Natural killer cell (primary cell): Measurements from ENCODE around the gene MAN1C1. TPM values are rescaled to one million over a fixed set of nuclear protein-coding genes. Genes with fewer than 3 reads are reported as not detected.

Experiments used
- ATAC-seq, 3 donors: fragments of 150-1000 bp in 2 of 3; fragments of 200-7000 bp in 1 of 3; cut with Tn5 transposase; 1 replicate in 1 of 3; 2 replicates in 2 of 3; pipeline ENCODE4 v1.10.0; 2021; ENCODE audit warnings: mild to moderate bottlenecking in 2 of 3, moderate library complexity in 2 of 3
- DNase-seq, 2 donors: peaks; one replicate each; pipeline versions ENCODE4 v3.0.0 to v3.0.0-alpha.2; 2013 to 2021; ENCODE audit warnings: mixed read lengths in 1 of 2
- H3K27ac ChIP-seq: one replicate; pipeline ENCODE4 v1.5.1; 2013; ENCODE audit warnings: mild to moderate bottlenecking, low read length
- H3K27me3 ChIP-seq: one replicate; pipeline ENCODE4 v1.6.1; 2013; ENCODE audit warnings: low read length; ENCODE audit not compliant: control insufficient read depth, insufficient read depth
- H3K36me3 ChIP-seq: one replicate; pipeline ENCODE4 v1.6.1; 2013; ENCODE audit warnings: low read length; ENCODE audit not compliant: control insufficient read depth, insufficient read depth
- H3K4me1 ChIP-seq: one replicate; pipeline ENCODE4 v1.6.1; 2013; ENCODE audit warnings: low read length; ENCODE audit not compliant: control insufficient read depth, insufficient read depth
- H3K4me3 ChIP-seq: one replicate; pipeline ENCODE4 v1.5.1; 2013; ENCODE audit warnings: low read length
- H3K9me3 ChIP-seq: one replicate; pipeline ENCODE4 v1.6.1; 2013; ENCODE audit warnings: low read length; ENCODE audit not compliant: control insufficient read depth, insufficient read depth
- H3K27ac Mint-ChIP-seq, 2 donors: one replicate each; pipeline ENCODE4 v1.8.0; 2022; ENCODE audit warnings: mild to moderate bottlenecking in 2 of 2, mixed read lengths in 2 of 2, moderate library complexity in 1 of 2
- H3K27me3 Mint-ChIP-seq, 2 donors: one replicate each; pipeline ENCODE4 v1.8.0; 2022; ENCODE audit warnings: low read depth in 2 of 2, mixed read lengths in 2 of 2
- H3K36me3 Mint-ChIP-seq: one replicate; pipeline ENCODE4 v1.8.0; 2022; ENCODE audit warnings: mixed read lengths
- H3K4me1 Mint-ChIP-seq, 2 donors: one replicate each; pipeline ENCODE4 v1.8.0; 2022; ENCODE audit warnings: mixed read lengths in 2 of 2
- H3K4me3 Mint-ChIP-seq: one replicate; pipeline ENCODE4 v1.8.0; 2022; ENCODE audit warnings: mild to moderate bottlenecking, moderate library complexity, mixed read lengths
- H3K9me3 Mint-ChIP-seq, 2 donors: one replicate each; pipeline ENCODE4 v1.8.0; 2022; ENCODE audit warnings: mixed read lengths in 2 of 2
- WGBS: methylation state at CpG from one replicate; pipeline ENCODE4 v1.1.7; 2013; ENCODE audit warnings: missing lambda C conversion rate; ENCODE audit not compliant: insufficient coverage; 5-methylcytosine and 5-hydroxymethylcytosine counted together
- intact Hi-C: fragments of 100-400 bp; cut with micrococcal nuclease; formaldehyde crosslinking; loops from one replicate; pipeline ENCODE4 v1.14.2; 2022
- total RNA-seq, 4 donors: library from RNA; stranded (reverse); fragments of 120-200 nt in 1 of 4; gene quantifications; one replicate each; pipeline versions ENCODE4 v1.2.3 to v1.2.4, GENCODE V29; 2013 to 2022
- TF ChIP-seq, protein P1 (sequence below): fragments of 200-600 bp; IDR thresholded peaks from one replicate; pipeline ENCODE4 v1.8.0; 2022; ENCODE audit warnings: antibody characterized with exemption

The MAN1C1 gene
- total RNA-seq, 3 donors from 2014 or later (not counting 1 experiment from before 2014, with no cell fraction given): 3.6 to 7.5 (median 7.1) TPM

DNA sequence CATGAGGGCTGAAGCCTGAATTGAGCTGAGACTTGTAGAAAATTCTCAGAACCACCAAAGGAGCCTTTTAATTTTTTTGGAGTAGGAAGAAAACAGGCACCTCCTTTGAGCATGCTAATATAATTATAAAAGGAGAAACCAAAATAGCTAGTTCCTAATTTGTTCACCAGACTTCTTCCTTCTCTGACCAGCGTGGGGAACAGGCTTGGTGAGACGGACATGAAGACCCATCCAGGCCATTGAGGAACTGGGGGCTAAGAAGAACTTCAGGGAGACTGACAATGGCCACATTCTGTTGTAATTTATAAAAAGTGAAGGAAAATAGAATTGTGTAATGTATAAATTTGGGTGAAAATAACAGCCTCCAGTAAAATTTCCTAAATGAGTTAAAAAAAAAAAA, 62.6 kb downstream of the MAN1C1 start:
- ATAC-seq (no peak), DNase-seq (no peak)
- no peaks in the 10 kb centered on the region for H3K9me3 Mint-ChIP-seq
- H3K36me3 ChIP-seq: no peaks in the 10 kb centered on the region
- peak overlapping the region in 1 of 2 donors; percentile 34 for H3K27ac Mint-ChIP-seq
- H3K4me3 ChIP-seq: no peak overlapping the region
- peaks cover 48 to 53% of the 10 kb centered on the region in 2 donors for H3K4me1 Mint-ChIP-seq
- no peaks in the 10 kb centered on the region for H3K27me3 ChIP-seq
- intact Hi-C loops: no loop called here
- 73% methylated on average over 2 of the region's 2 CpGs for WGBS
- peaks cover 30% of the 10 kb centered on the region for H3K4me1 ChIP-seq
- TF ChIP-seq, protein P1, sequence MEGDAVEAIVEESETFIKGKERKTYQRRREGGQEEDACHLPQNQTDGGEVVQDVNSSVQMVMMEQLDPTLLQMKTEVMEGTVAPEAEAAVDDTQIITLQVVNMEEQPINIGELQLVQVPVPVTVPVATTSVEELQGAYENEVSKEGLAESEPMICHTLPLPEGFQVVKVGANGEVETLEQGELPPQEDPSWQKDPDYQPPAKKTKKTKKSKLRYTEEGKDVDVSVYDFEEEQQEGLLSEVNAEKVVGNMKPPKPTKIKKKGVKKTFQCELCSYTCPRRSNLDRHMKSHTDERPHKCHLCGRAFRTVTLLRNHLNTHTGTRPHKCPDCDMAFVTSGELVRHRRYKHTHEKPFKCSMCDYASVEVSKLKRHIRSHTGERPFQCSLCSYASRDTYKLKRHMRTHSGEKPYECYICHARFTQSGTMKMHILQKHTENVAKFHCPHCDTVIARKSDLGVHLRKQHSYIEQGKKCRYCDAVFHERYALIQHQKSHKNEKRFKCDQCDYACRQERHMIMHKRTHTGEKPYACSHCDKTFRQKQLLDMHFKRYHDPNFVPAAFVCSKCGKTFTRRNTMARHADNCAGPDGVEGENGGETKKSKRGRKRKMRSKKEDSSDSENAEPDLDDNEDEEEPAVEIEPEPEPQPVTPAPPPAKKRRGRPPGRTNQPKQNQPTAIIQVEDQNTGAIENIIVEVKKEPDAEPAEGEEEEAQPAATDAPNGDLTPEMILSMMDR: no peak
- no peaks in the 10 kb centered on the region for H3K9me3 ChIP-seq
- peaks cover 0 to 8% of the 10 kb centered on the region in 2 donors for H3K27me3 Mint-ChIP-seq
- no peaks in the 10 kb centered on the region for H3K36me3 Mint-ChIP-seq
- no peak overlapping the region for H3K27ac ChIP-seq
- H3K4me3 Mint-ChIP-seq: peak overlapping the region; percentile 35

- Histone ChIP-seq H3K27ac (no peak overlapping the region), H3K36me3 (no peaks in the 10 kb centered on the region), H3K4me1 (peaks cover 18% of the 10 kb centered on the region), H3K9me3 (no peaks in the 10 kb centered on the region), H3K27me3 (no peaks in the 10 kb centered on the region), H3K4me3 (no peak overlapping the region)
- no peaks in the 10 kb centered on the region for H3K36me3 Mint-ChIP-seq
- peaks cover 0 to 8% of the 10 kb centered on the region in 2 donors for H3K27me3 Mint-ChIP-seq
- no peaks in the 10 kb centered on the region for H3K9me3 Mint-ChIP-seq
- H3K27ac Mint-ChIP-seq: no peak overlapping the region
- WGBS: 100% methylated on average over 4 of the region's 4 CpGs
- no peak overlapping the region for H3K4me3 Mint-ChIP-seq
- intact Hi-C loops: no loop called here
- DNase-seq (no peak), ATAC-seq (no peak)
- peaks cover 33 to 37% of the 10 kb centered on the region in 2 donors for H3K4me1 Mint-ChIP-seq
- TF ChIP-seq, protein P1: no peak
Measured at GRCh38 chr1:25680701-25681100, 64.1 kb downstream of the MAN1C1 start.

DNA sequence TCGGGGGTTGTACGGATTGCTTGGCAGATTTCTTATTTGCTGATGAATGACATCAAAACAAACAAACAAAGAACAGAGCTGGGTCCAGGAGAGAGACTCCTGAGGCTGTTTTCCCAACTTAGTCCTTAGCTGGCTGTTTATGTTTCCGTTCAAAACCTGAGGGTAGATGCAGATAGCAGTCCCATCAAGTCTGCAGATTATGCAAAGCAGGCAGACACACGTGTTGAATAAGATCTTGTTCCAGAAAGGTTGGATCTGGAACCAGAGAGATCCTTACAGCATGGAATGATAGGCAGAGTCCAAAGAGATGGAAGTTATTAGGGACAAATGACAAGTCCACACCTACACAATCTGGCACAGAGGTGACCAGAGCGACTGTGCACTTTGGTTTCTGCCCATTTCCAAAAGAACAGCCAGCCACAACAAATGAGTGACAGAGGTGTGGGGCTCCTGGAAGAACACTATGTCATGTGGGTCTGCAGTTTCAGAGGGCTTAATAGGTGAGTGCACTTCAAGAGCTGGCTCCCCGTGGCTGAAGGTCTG, 65.5 kb downstream of the MAN1C1 start:
- Histone ChIP-seq H3K27me3 (no peaks in the 10 kb centered on the region), H3K4me3 (no peak overlapping the region), H3K4me1 (peaks cover 4% of the 10 kb centered on the region), H3K27ac (no peak overlapping the region), H3K9me3 (no peaks in the 10 kb centered on the region), H3K36me3 (no peaks in the 10 kb centered on the region)
- ATAC-seq (no peak), DNase-seq (no peak)
- TF ChIP-seq, protein P1: no peak
- H3K4me1 Mint-ChIP-seq: peaks cover 19 to 23% of the 10 kb centered on the region in 2 donors
- H3K4me3 Mint-ChIP-seq: no peak overlapping the region
- 81% methylated on average over 4 of the region's 6 CpGs for WGBS
- H3K36me3 Mint-ChIP-seq: no peaks in the 10 kb centered on the region
- intact Hi-C loops: no loop called here
- H3K9me3 Mint-ChIP-seq: no peaks in the 10 kb centered on the region
- no peak overlapping the region for H3K27ac Mint-ChIP-seq
- H3K27me3 Mint-ChIP-seq: peaks cover 0 to 8% of the 10 kb centered on the region in 2 donors

DNA sequence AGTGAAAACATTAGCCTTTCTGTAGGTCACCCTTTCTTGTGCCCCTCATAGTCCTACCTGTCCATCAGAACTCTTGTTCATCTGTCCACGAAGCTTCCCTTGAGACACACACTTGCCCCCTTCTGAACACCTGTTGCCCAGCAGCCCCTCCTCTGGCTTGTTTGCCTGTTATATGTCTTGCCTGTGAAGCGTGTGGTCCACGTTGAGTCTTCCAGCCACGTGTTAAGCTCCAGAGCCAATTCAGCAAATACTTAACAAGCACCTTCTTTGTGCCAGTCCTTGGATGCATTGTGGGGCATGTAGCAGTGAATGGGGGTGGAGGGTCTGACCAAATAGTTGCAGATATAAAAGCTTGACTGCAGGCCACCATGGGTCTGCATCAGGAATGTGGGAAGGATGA, 66.6 kb downstream of the MAN1C1 start:
- H3K36me3 Mint-ChIP-seq: no peaks in the 10 kb centered on the region
- H3K4me3 Mint-ChIP-seq: no peak overlapping the region
- no peak for ATAC-seq
- Histone ChIP-seq H3K27ac (no peak overlapping the region), H3K9me3 (no peaks in the 10 kb centered on the region), H3K4me3 (no peak overlapping the region), H3K36me3 (no peaks in the 10 kb centered on the region), H3K4me1 (no peaks in the 10 kb centered on the region), H3K27me3 (no peaks in the 10 kb centered on the region)
- H3K27ac Mint-ChIP-seq: no peak overlapping the region
- no peak for DNase-seq
- TF ChIP-seq, protein P1: no peak
- peaks cover 8 to 13% of the 10 kb centered on the region in 2 donors for H3K4me1 Mint-ChIP-seq
- peaks cover 0 to 8% of the 10 kb centered on the region in 2 donors for H3K27me3 Mint-ChIP-seq
- intact Hi-C loops: no loop called here
- WGBS: 77% methylated on average over 3 of the region's 4 CpGs
- no peaks in the 10 kb centered on the region for H3K9me3 Mint-ChIP-seq
